ENCODE data around the gene COMMD10.

The COMMD10 gene

GRCh38 chr5:116242343-116242742 lies 157.5 kb downstream of the COMMD10 start:
- WGBS: no CpG with 5 or more reads among the region's 1 CpG
- Histone ChIP-seq H3K9ac (ENCODE audit: low read length) (no peak overlapping the region), H3K36me3 (ENCODE audit: control insufficient read depth in 1 of 2, insufficient read depth in 2 of 2, low read depth in 1 of 2, low read length in 2 of 2) (no peaks in the 10 kb centered on the region), H3K79me1 (replicated peaks; ENCODE audit: low read length, poor library complexity, severe bottlenecking) (no peaks in the 10 kb centered on the region), H2BK120ac (ENCODE audit: low read depth, low read length) (no peak overlapping the region), H3K18ac (ENCODE audit: low read depth in 1 of 2, low read length in 2 of 2) (no peak overlapping the region), H3K4me1 (ENCODE audit: control insufficient read depth, insufficient read depth, low read depth, low read length) (no peaks in the 10 kb centered on the region), H3K4ac (ENCODE audit: low read depth in 1 of 2, low read length in 2 of 2) (no peak overlapping the region), H3K23ac (ENCODE audit: low read length in 2 of 2) (no peak overlapping the region), H3K27me3 (ENCODE audit: control insufficient read depth in 1 of 2, insufficient read depth in 1 of 2, low read length in 2 of 2) (no peaks in the 10 kb centered on the region), H2AFZ (ENCODE audit: low read depth, low read length) (no peak overlapping the region), H3K9me3 (ENCODE audit: control insufficient read depth, low read length) (peaks cover 23% of the 10 kb centered on the region), H2AK5ac (ENCODE audit: low read length, severe bottlenecking) (no peak overlapping the region), H3K4me2 (ENCODE audit: low read length, poor library complexity, severe bottlenecking) (no peak overlapping the region), H2BK5ac (ENCODE audit: low read depth, low read length, poor library complexity, severe bottlenecking) (no peak overlapping the region), H4K91ac (ENCODE audit: low read length) (no peak overlapping the region), H3K14ac (ENCODE audit: low read length in 2 of 2) (no peak overlapping the region), H3K4me3 (ENCODE audit: insufficient read depth in 1 of 2, low read depth in 1 of 2, low read length in 2 of 2) (no peak overlapping the region), H3K27ac (ENCODE audit: low read length, poor library complexity, severe bottlenecking) (no peak overlapping the region), H4K8ac (ENCODE audit: low read length) (no peak overlapping the region), H2BK12ac (ENCODE audit: low read length in 2 of 2) (no peak overlapping the region), H2BK15ac (ENCODE audit: low read depth, poor library complexity, severe bottlenecking) (no peak overlapping the region)
- DNase-seq: peak; percentile 1

- Histone ChIP-seq H2BK12ac (ENCODE audit: low read length in 2 of 2) (no peak overlapping the region), H2BK15ac (ENCODE audit: low read depth, poor library complexity, severe bottlenecking) (no peak overlapping the region), H3K4me3 (ENCODE audit: insufficient read depth in 1 of 2, low read depth in 1 of 2, low read length in 2 of 2) (no peak overlapping the region), H3K36me3 (ENCODE audit: control insufficient read depth in 1 of 2, insufficient read depth in 2 of 2, low read depth in 1 of 2, low read length in 2 of 2) (no peaks in the 10 kb centered on the region), H3K27ac (ENCODE audit: low read length, poor library complexity, severe bottlenecking) (no peak overlapping the region), H3K4me1 (ENCODE audit: control insufficient read depth, insufficient read depth, low read depth, low read length) (no peaks in the 10 kb centered on the region), H3K9ac (ENCODE audit: low read length) (no peak overlapping the region), H3K79me1 (replicated peaks; ENCODE audit: low read length, poor library complexity, severe bottlenecking) (no peaks in the 10 kb centered on the region), H2AK5ac (ENCODE audit: low read length, severe bottlenecking) (no peak overlapping the region), H3K4me2 (ENCODE audit: low read length, poor library complexity, severe bottlenecking) (no peak overlapping the region), H3K23ac (ENCODE audit: low read length in 2 of 2) (no peak overlapping the region), H4K8ac (ENCODE audit: low read length) (no peak overlapping the region), H3K14ac (ENCODE audit: low read length in 2 of 2) (no peak overlapping the region), H2BK120ac (ENCODE audit: low read depth, low read length) (no peak overlapping the region), H2AFZ (ENCODE audit: low read depth, low read length) (no peak overlapping the region), H4K91ac (ENCODE audit: low read length) (no peak overlapping the region), H3K4ac (ENCODE audit: low read depth in 1 of 2, low read length in 2 of 2) (no peak overlapping the region), H3K9me3 (ENCODE audit: control insufficient read depth, low read length) (peaks cover 24% of the 10 kb centered on the region), H2BK5ac (ENCODE audit: low read depth, low read length, poor library complexity, severe bottlenecking) (no peak overlapping the region), H3K18ac (ENCODE audit: low read depth in 1 of 2, low read length in 2 of 2) (no peak overlapping the region), H3K27me3 (ENCODE audit: control insufficient read depth in 1 of 2, insufficient read depth in 1 of 2, low read length in 2 of 2) (no peaks in the 10 kb centered on the region)
- no peak for DNase-seq
- WGBS: 97% methylated on average over 3 of the region's 3 CpGs
Observed at GRCh38 chr5:116248432-116248831, 163.6 kb downstream of the COMMD10 start.

GRCh38 chr5:116249648-116250047 lies 164.8 kb downstream of the COMMD10 start:
- H3K18ac ChIP-seq (ENCODE audit: low read depth in 1 of 2, low read length in 2 of 2): no peak overlapping the region
- H2BK120ac ChIP-seq (ENCODE audit: low read depth, low read length): no peak overlapping the region
- H3K9ac ChIP-seq (ENCODE audit: low read length): no peak overlapping the region
- DNase-seq: no peak
- H3K79me1 ChIP-seq (replicated peaks; ENCODE audit: low read length, poor library complexity, severe bottlenecking): no peaks in the 10 kb centered on the region
- no peaks in the 10 kb centered on the region for H3K4me1 ChIP-seq (ENCODE audit: control insufficient read depth, insufficient read depth, low read depth, low read length)
- H3K23ac ChIP-seq (ENCODE audit: low read length in 2 of 2): no peak overlapping the region
- no peak overlapping the region for H2BK15ac ChIP-seq (ENCODE audit: low read depth, poor library complexity, severe bottlenecking)
- H2AFZ ChIP-seq (ENCODE audit: low read depth, low read length): no peak overlapping the region
- H3K27ac ChIP-seq (ENCODE audit: low read length, poor library complexity, severe bottlenecking): no peak overlapping the region
- H4K8ac ChIP-seq (ENCODE audit: low read length): no peak overlapping the region
- H3K27me3 ChIP-seq (ENCODE audit: control insufficient read depth in 1 of 2, insufficient read depth in 1 of 2, low read length in 2 of 2): no peaks in the 10 kb centered on the region
- no peak overlapping the region for H2BK5ac ChIP-seq (ENCODE audit: low read depth, low read length, poor library complexity, severe bottlenecking)
- no peaks in the 10 kb centered on the region for H3K36me3 ChIP-seq (ENCODE audit: control insufficient read depth in 1 of 2, insufficient read depth in 2 of 2, low read depth in 1 of 2, low read length in 2 of 2)
- H3K9me3 ChIP-seq (ENCODE audit: control insufficient read depth, low read length): peaks cover 24% of the 10 kb centered on the region
- no peak overlapping the region for H2AK5ac ChIP-seq (ENCODE audit: low read length, severe bottlenecking)
- H3K4me2 ChIP-seq (ENCODE audit: low read length, poor library complexity, severe bottlenecking): no peak overlapping the region
- no peak overlapping the region for H2BK12ac ChIP-seq (ENCODE audit: low read length in 2 of 2)
- H3K4ac ChIP-seq (ENCODE audit: low read depth in 1 of 2, low read length in 2 of 2): no peak overlapping the region
- no peak overlapping the region for H3K4me3 ChIP-seq (ENCODE audit: insufficient read depth in 1 of 2, low read depth in 1 of 2, low read length in 2 of 2)
- H3K14ac ChIP-seq (ENCODE audit: low read length in 2 of 2): no peak overlapping the region
- H4K91ac ChIP-seq (ENCODE audit: low read length): no peak overlapping the region

DNA sequence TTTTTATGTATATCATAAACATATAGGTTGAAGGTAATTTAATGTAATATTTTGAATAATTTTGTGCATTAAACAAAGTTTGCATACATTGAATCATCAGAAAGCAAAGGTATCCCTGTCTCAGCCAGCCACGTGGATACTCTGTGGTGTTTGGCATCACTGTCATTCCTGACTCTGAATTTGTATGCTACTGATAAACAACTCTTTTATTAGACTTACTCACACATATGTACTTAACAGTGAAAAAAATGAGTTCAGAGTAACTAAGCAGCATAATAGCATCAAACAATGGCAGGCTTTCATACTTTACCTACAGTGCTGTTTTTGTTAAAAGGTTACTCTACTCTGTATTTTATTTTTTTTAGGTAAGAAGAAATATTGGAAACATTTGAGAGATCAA lies 171.9 kb downstream of the COMMD10 start:
- no peaks in the 10 kb centered on the region for H3K79me1 ChIP-seq (replicated peaks; ENCODE audit: low read length, poor library complexity, severe bottlenecking)
- H2AK5ac ChIP-seq (ENCODE audit: low read length, severe bottlenecking): no peak overlapping the region
- H3K27ac ChIP-seq (ENCODE audit: low read length, poor library complexity, severe bottlenecking): no peak overlapping the region
- WGBS: 100% methylated on average over 1 of the region's 1 CpG
- DNase-seq: no peak
- no peak overlapping the region for H4K91ac ChIP-seq (ENCODE audit: low read length)
- no peaks in the 10 kb centered on the region for H3K36me3 ChIP-seq (ENCODE audit: control insufficient read depth in 1 of 2, insufficient read depth in 2 of 2, low read depth in 1 of 2, low read length in 2 of 2)
- H3K14ac ChIP-seq (ENCODE audit: low read length in 2 of 2): no peak overlapping the region
- no peak overlapping the region for H3K23ac ChIP-seq (ENCODE audit: low read length in 2 of 2)
- no peaks in the 10 kb centered on the region for H3K27me3 ChIP-seq (ENCODE audit: control insufficient read depth in 1 of 2, insufficient read depth in 1 of 2, low read length in 2 of 2)
- H3K9ac ChIP-seq (ENCODE audit: low read length): no peak overlapping the region
- no peak overlapping the region for H2BK5ac ChIP-seq (ENCODE audit: low read depth, low read length, poor library complexity, severe bottlenecking)
- H3K18ac ChIP-seq (ENCODE audit: low read depth in 1 of 2, low read length in 2 of 2): no peak overlapping the region
- no peak overlapping the region for H3K4me2 ChIP-seq (ENCODE audit: low read length, poor library complexity, severe bottlenecking)
- H2BK15ac ChIP-seq (ENCODE audit: low read depth, poor library complexity, severe bottlenecking): no peak overlapping the region
- H3K4ac ChIP-seq (ENCODE audit: low read depth in 1 of 2, low read length in 2 of 2): no peak overlapping the region
- H3K4me3 ChIP-seq (ENCODE audit: insufficient read depth in 1 of 2, low read depth in 1 of 2, low read length in 2 of 2): no peak overlapping the region
- H2AFZ ChIP-seq (ENCODE audit: low read depth, low read length): no peak overlapping the region
- H3K9me3 ChIP-seq (ENCODE audit: control insufficient read depth, low read length): no peaks in the 10 kb centered on the region
- H2BK12ac ChIP-seq (ENCODE audit: low read length in 2 of 2): no peak overlapping the region
- no peak overlapping the region for H4K8ac ChIP-seq (ENCODE audit: low read length)
- H3K4me1 ChIP-seq (ENCODE audit: control insufficient read depth, insufficient read depth, low read depth, low read length): no peaks in the 10 kb centered on the region
- H2BK120ac ChIP-seq (ENCODE audit: low read depth, low read length): no peak overlapping the region
